ENCODE data around the gene TTC6. TPM values are rescaled to one million over a fixed set of nuclear protein-coding genes. Genes with fewer than 3 reads are reported as not detected.
A peak's percentile ranks its signal among the peaks of the same experiment; 100 is the strongest.

TTC6 gene
- polyA plus RNA-seq, 3 donors, result not detected

DNA sequence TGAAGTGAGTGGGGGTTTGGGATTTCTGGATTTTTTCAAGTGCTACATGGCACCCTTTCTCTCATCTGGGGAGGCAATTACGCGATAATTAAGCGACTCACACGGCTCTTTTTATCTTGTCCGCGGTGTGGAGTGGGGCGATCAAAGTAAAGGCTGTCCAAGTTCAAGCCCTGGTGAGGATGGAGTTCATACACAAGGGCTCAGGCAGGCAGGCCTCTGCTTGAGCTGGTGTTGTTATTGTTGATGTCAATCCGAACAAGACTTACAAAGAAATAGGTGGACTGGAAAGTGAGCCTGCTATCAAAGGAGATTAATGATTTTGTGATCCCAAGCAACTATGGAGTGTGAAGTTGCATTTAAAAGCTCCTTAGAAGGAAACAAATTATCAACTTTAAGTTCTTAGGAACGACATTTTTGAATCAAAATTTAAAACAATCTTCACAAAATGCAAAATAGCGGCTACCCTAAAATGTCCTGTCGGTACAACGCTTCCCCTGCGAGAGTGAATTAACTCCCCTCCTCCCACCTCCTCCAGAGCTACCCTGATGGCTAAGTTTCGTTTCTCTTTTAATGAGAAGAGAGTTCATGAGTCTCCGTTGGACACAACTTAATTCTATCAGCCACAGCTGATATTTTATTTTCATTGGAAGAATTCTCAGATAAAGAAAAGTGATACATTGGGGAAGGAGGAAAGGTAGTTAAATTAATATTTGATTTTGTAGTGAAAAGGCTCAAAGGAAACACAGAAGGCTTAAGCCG, 6.3 kb upstream of the TTC6 start:
- peak overlapping the region in 1 of 2 donors; percentile 80 for H3K4me3 Mint-ChIP-seq
- peaks cover 6 to 62% (median 35%) of the 10 kb centered on the region in 7 donors for H3K9me3 Mint-ChIP-seq
- H3K9ac ChIP-seq (ENCODE audit: insufficient read depth, low read length, poor library complexity, severe bottlenecking), result no peak overlapping the region
- TF ChIP-seq, protein P1, sequence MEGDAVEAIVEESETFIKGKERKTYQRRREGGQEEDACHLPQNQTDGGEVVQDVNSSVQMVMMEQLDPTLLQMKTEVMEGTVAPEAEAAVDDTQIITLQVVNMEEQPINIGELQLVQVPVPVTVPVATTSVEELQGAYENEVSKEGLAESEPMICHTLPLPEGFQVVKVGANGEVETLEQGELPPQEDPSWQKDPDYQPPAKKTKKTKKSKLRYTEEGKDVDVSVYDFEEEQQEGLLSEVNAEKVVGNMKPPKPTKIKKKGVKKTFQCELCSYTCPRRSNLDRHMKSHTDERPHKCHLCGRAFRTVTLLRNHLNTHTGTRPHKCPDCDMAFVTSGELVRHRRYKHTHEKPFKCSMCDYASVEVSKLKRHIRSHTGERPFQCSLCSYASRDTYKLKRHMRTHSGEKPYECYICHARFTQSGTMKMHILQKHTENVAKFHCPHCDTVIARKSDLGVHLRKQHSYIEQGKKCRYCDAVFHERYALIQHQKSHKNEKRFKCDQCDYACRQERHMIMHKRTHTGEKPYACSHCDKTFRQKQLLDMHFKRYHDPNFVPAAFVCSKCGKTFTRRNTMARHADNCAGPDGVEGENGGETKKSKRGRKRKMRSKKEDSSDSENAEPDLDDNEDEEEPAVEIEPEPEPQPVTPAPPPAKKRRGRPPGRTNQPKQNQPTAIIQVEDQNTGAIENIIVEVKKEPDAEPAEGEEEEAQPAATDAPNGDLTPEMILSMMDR (IDR thresholded peaks at IDR 0.05), result no peak
- peaks cover 9 to 71% of the 10 kb centered on the region in 2 donors for H3K9me3 ChIP-seq (replicated peaks in 1 of 2; ENCODE audit: control insufficient read depth in 1 of 2, insufficient read depth in 1 of 2, low read length in 2 of 2)
- peaks cover 83 to 97% of the 10 kb centered on the region in 2 donors for H3K27me3 ChIP-seq (ENCODE audit: control insufficient read depth in 2 of 2, insufficient read depth in 2 of 2, low read length in 2 of 2)
- no peaks in the 10 kb centered on the region for H4K20me1 ChIP-seq (ENCODE audit: insufficient read depth, low read length)
- no peak overlapping the region for H3K27ac ChIP-seq (ENCODE audit: low read depth in 1 of 2, low read length in 2 of 2)
- no peaks in the 10 kb centered on the region for H3K36me3 ChIP-seq (replicated peaks in 1 of 2; ENCODE audit: control insufficient read depth in 1 of 2, insufficient read depth in 2 of 2, low read length in 2 of 2)
- no peak overlapping the region for H3K4me3 ChIP-seq (replicated peaks in 1 of 3; ENCODE audit: low read depth in 2 of 3, low read length in 3 of 3)
- H3K27me3 Mint-ChIP-seq (ENCODE audit: low read depth in 3 of 3), result peaks cover 90 to 98% (median 91%) of the 10 kb centered on the region in 3 donors
- no peaks in the 10 kb centered on the region for H3K4me1 ChIP-seq (ENCODE audit: control insufficient read depth in 1 of 2, insufficient read depth in 2 of 2, low read length in 2 of 2)
- no peak for DNase-seq
- no peak overlapping the region for H3K27ac Mint-ChIP-seq
- intact Hi-C loops (cut with micrococcal nuclease), result no loop called here
- no peak overlapping the region for H3K4me2 ChIP-seq (replicated peaks; ENCODE audit: extremely low read depth, low read length, poor library complexity, severe bottlenecking)
- H3K36me3 Mint-ChIP-seq, result peaks cover 0 to 10% of the 10 kb centered on the region in 2 donors
- 4% methylated on average over 7 of the region's 16 CpGs for WGBS (ENCODE audit: insufficient coverage)
- no peak overlapping the region for H2AFZ ChIP-seq (ENCODE audit: insufficient read depth, low read depth, low read length, poor library complexity, severe bottlenecking)
- H3K79me2 ChIP-seq (ENCODE audit: insufficient read depth, low read length), result no peaks in the 10 kb centered on the region
- H3K4me1 Mint-ChIP-seq, result peaks cover 1% of the 10 kb centered on the region

DNA sequence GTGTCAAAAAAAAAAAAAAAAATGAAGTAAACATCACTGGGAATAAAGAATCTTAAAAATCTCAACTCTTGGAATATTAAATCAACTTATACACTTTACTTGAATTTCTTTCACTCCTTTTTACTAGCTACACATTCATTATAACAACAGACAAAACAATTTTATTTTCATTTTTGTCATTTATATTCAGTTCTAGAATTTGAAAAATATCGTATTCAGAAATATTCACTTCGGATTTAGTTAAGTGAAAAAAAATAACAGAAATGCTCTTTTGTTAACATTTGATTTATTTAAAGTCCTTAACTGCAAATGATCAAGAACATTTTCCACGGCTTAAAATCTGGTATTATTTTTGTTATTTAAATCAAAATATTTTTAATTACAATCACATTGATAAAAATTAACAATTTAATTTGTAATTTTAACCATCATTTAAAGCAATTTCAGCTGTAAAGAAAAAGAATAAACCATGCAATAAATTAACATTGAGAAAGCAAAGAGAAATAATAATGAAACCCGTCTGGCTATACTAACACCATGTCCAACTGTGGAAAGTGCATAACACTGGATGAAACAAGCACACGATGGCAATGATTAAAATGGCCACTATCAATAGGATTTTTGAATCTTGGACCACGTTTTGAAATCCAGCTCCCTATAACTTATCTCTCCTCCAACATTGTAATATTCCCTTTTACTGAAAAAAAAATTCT, 5.6 kb upstream of the TTC6 start:
- H3K4me1 ChIP-seq (ENCODE audit: control insufficient read depth in 1 of 2, insufficient read depth in 2 of 2, low read length in 2 of 2), result peaks cover 0 to 4% of the 10 kb centered on the region in 2 donors
- peaks cover 8 to 67% of the 10 kb centered on the region in 2 donors for H3K9me3 ChIP-seq (replicated peaks in 1 of 2; ENCODE audit: control insufficient read depth in 1 of 2, insufficient read depth in 1 of 2, low read length in 2 of 2)
- intact Hi-C loops (cut with micrococcal nuclease), result no loop called here
- no peaks in the 10 kb centered on the region for H4K20me1 ChIP-seq (ENCODE audit: insufficient read depth, low read length)
- no peak overlapping the region for H3K4me3 ChIP-seq (replicated peaks in 1 of 3; ENCODE audit: low read depth in 2 of 3, low read length in 3 of 3)
- no peaks in the 10 kb centered on the region for H3K79me2 ChIP-seq (ENCODE audit: insufficient read depth, low read length)
- peaks cover 89 to 98% (median 92%) of the 10 kb centered on the region in 3 donors for H3K27me3 Mint-ChIP-seq (ENCODE audit: low read depth in 3 of 3)
- no peak for DNase-seq
- no peaks in the 10 kb centered on the region for H3K36me3 ChIP-seq (replicated peaks in 1 of 2; ENCODE audit: control insufficient read depth in 1 of 2, insufficient read depth in 2 of 2, low read length in 2 of 2)
- WGBS (ENCODE audit: insufficient coverage), result 14% methylated on average over 1 of the region's 6 CpGs
- peaks cover 6 to 59% (median 35%) of the 10 kb centered on the region in 7 donors for H3K9me3 Mint-ChIP-seq
- no peak overlapping the region for H3K27ac Mint-ChIP-seq
- H3K36me3 Mint-ChIP-seq, result peaks cover 0 to 14% of the 10 kb centered on the region in 2 donors
- TF ChIP-seq, protein P1 (IDR thresholded peaks at IDR 0.05), result no peak
- peak overlapping the region in 1 of 2 donors; percentile 79 for H3K4me3 Mint-ChIP-seq
- H3K4me2 ChIP-seq (replicated peaks; ENCODE audit: extremely low read depth, low read length, poor library complexity, severe bottlenecking), result no peak overlapping the region
- no peak overlapping the region for H2AFZ ChIP-seq (ENCODE audit: insufficient read depth, low read depth, low read length, poor library complexity, severe bottlenecking)
- peaks cover 85 to 96% of the 10 kb centered on the region in 2 donors for H3K27me3 ChIP-seq (ENCODE audit: control insufficient read depth in 2 of 2, insufficient read depth in 2 of 2, low read length in 2 of 2)
- H3K4me1 Mint-ChIP-seq, result peaks cover 5% of the 10 kb centered on the region
- H3K27ac ChIP-seq (ENCODE audit: low read depth in 1 of 2, low read length in 2 of 2), result no peak overlapping the region
- no peak overlapping the region for H3K9ac ChIP-seq (ENCODE audit: insufficient read depth, low read length, poor library complexity, severe bottlenecking)

Measured in CD14-positive monocyte (primary cell).